Ovary (tissue), 3 donors: ENCODE measurements around the gene SLC2A10.

Experiments
- CTCF ChIP-seq, 3 donors: fragments of 450-650 bp in 2 of 3; fragments of 200-600 bp in 1 of 3; IDR thresholded peaks; one replicate each; pipeline versions ENCODE4 v1.5.1 to v1.8.0; 2016 to 2022; ENCODE audit warnings: antibody characterized with exemption in 3 of 3, mild to moderate bottlenecking in 1 of 3
- EP300 ChIP-seq: sonication (generic); formaldehyde crosslinking; IDR thresholded peaks from one replicate; pipeline ENCODE4 v1.6.1; 2017; ENCODE audit warnings: antibody characterized with exemption
- donor health status: DM: no; HTN: no; CAD: no.

DNA sequence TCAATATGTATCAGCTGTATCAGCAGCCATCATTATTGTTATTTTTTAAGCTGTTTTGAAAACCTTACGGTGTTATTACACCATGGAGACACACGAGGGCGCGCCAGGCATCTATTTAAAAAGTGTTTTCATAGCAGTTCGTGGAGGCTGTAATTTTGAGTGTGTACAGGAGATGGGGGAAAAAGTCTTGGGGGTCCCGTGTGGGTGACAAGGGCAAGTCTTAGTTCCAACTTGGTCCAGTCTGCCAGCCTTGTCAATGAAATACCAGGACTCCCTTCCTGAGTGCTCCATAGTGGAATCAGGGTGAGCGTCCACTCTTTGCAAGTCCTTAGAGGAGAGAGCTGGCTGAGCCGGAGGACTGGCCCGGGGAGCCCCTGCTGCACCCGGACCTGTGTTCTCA, 43.3 kb downstream of the SLC2A10 start:
- TF ChIP-seq CTCF (IDR thresholded peaks at IDR 0.05) (peak in 2 of 3 donors; percentile 19 to 33), EP300 (no peak)
